GM21786 (cell line): ENCODE results near the gene SSBP2.
A peak's percentile ranks its signal among the peaks of the same experiment; 100 is the strongest.
"Not testable (repeated sequence)": the region's sequence is repeated elsewhere in the genome, so short reads cannot be mapped to it uniquely, and the experiment has no call there.

ENCODE experiments used
- ATAC-seq: cut with Tn5 transposase; IDR thresholded peaks from one replicate; pipeline ENCODE4 v1.9.1; 2021; ENCODE audit not compliant: unreplicated experiment

SSBP2 gene

GRCh38 chr5:81469676-81470075, 281.2 kb downstream of the SSBP2 start:
- ATAC-seq = no peak

- no peak for ATAC-seq
Measured at GRCh38 chr5:81450940-81451339, 300.0 kb downstream of the SSBP2 start.

- no peak for ATAC-seq
Measured at GRCh38 chr5:81435023-81435422, 315.9 kb downstream of the SSBP2 start.

- ATAC-seq = no peak
Measured at GRCh38 chr5:81429985-81430384, 320.9 kb downstream of the SSBP2 start.

GRCh38 chr5:81429363-81429762, 321.5 kb downstream of the SSBP2 start:
- no peak for ATAC-seq

GRCh38 chr5:81428861-81429260, 322.0 kb downstream of the SSBP2 start:
- ATAC-seq = no peak

- ATAC-seq = no peak
Measured at GRCh38 chr5:81428446-81428845, 322.5 kb downstream of the SSBP2 start.

- no peak for ATAC-seq
Measured at GRCh38 chr5:81427566-81427965, 323.3 kb downstream of the SSBP2 start.

GRCh38 chr5:81426359-81427030, 324.4 kb downstream of the SSBP2 start:
- ATAC-seq = no peak

- no peak for ATAC-seq
Measured at GRCh38 chr5:81425569-81425968, 325.3 kb downstream of the SSBP2 start.

- ATAC-seq = no peak
Measured at GRCh38 chr5:81424728-81425127, 326.2 kb downstream of the SSBP2 start.

- ATAC-seq = no peak
Measured at GRCh38 chr5:81422671-81423070, 328.2 kb downstream of the SSBP2 start.

- peak; percentile 74 for ATAC-seq
Measured at GRCh38 chr5:81420039-81420667, 330.7 kb downstream of the SSBP2 start.

- no peak for ATAC-seq
Measured at GRCh38 chr5:81418606-81419005, 332.3 kb downstream of the SSBP2 start.

GRCh38 chr5:81417052-81417451, 333.8 kb downstream of the SSBP2 start:
- no peak for ATAC-seq

- no peak for ATAC-seq
Measured at GRCh38 chr5:81409896-81410295, 341.0 kb downstream of the SSBP2 start.

- no peak for ATAC-seq
Measured at GRCh38 chr5:81409361-81409760, 341.5 kb downstream of the SSBP2 start.

- no peak for ATAC-seq
Measured at GRCh38 chr5:81408496-81408895, 342.4 kb downstream of the SSBP2 start.

GRCh38 chr5:81407811-81408210, 343.1 kb downstream of the SSBP2 start:
- not testable (repeated sequence) for ATAC-seq

- ATAC-seq = no peak
Measured at GRCh38 chr5:81405126-81405891, 345.6 kb downstream of the SSBP2 start.

GRCh38 chr5:81402192-81402930, 348.5 kb downstream of the SSBP2 start:
- no peak for ATAC-seq
